HG02610 (cell line): ENCODE measurements around the gene PHLDA2.

Experiments used
- ATAC-seq: cut with Tn5 transposase; IDR thresholded peaks from one replicate; pipeline ENCODE4 v1.9.1; 2021; ENCODE audit warnings: mild to moderate bottlenecking, moderate library complexity; ENCODE audit not compliant: unreplicated experiment

Gene PHLDA2, protein sequence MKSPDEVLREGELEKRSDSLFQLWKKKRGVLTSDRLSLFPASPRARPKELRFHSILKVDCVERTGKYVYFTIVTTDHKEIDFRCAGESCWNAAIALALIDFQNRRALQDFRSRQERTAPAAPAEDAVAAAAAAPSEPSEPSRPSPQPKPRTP

DNA sequence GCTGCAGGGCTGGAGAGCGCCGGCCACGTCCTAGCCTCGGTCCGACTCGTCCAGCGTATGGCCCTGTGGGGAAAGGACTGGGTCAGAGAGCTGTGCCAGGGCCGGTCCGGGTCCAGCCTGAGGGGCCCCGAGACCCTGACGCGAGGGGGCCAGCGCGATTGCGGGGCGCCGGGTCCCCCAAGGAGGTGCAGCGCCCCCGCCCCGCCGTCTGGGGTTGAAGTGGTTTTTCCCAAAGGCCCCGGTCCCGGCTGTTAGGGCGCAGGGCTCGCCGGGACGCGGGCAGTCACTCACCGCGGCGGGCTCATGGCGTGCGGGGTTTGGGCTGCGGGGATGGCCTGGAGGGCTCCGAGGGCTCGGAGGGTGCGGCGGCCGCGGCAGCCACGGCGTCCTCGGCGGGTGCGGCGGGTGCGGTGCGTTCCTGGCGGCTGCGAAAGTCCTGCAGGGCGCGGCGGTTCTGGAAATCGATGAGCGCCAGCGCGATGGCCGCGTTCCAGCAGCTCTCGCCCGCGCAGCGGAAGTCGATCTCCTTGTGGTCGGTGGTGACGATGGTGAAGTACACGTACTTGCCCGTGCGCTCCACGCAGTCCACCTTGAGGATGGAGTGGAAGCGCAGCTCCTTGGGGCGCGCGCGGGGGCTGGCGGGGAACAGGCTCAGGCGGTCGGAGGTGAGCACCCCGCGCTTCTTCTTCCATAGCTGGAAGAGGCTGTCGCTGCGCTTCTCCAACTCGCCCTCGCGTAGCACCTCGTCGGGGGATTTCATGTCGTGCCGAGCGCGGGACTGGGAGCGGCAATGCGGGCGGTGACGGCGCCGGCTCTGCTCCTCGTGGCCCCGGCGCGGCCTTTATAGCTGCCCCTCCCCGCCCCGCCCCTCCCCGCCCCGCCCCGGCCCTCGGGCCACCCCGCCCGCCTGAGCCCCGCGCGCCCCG, at the start of gene PHLDA2:
TSS of gene PHLDA2 (minus strand) at position 816 of the 926 bp plus-strand sequence. CDS start at position 760, 56 bp downstream.
- ATAC-seq, result no peak

DNA sequence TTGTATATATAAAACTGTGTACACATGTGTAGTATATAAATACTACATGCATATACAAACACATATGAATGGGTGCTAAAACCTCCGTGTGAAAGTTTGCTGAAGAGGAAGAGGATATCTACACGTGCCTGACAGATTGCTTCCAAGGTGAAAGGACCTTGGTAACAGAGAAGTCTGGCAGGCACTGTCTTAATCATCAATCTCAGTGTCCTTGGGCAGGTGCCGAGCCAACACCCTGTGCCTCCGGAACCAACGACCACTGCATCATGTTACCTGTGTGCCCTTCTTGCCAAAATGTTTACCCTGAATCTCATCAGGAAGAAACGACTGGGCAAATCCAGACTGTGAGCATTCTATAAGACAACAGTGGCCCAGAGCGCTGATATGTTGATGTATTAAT, 47.9 kb upstream of the PHLDA2 start:
- ATAC-seq, result no peak

DNA sequence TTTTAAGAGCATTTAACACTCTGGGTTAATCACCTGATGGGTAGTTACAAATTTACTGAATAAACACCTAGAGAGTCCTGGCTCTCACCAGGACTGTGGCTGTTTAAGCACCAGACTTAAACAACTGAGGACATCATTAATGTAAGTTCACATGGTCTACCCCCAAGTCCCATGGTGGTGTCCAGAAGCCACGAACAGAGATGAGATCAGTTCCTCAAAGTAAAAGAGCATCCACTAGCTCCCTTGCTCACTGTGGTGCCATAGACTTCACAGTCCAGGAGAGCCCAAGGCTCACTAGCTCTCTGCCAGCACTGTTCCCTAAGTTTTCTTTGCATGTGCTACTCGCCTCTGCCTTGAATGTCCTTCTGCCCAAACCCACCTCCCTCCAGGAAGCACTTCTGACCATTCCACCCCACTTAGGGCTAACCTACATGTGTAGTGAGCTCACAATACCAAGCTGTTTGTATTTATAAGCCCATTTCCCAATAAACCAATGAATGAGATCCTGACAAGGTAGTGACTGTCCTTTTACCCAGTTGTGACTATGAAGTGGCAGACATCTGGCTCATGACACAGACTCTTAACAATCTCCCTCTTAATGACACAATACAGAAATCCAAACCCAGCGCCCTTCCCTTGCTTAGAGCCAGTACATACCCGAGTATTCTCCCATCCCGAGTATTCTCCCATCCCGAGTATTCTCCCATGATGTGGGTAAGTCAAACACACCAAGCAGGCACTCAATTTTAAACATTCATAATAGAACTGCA, 47.3 kb upstream of the PHLDA2 start:
- no peak for ATAC-seq

DNA sequence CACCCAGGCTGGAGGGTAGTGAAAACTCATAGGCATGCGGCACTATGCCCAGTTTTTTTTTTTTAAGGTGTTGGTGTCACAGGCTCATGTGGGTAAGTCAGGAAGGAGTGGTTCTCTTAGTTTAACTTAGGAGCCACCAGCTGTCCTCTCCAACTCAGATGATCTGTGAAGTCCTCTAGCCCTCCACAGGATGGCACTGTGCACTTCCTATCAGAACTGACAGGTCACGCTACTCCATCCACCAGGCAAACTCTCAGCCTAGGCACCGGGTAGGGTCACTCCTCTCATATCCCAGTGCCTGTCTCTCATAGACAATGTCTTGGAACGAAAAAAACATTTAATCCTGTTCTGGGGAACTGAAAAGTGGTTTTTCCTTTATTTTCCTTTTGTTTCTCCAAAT, 46.4 kb upstream of the PHLDA2 start:
- peak; percentile 54 for ATAC-seq

DNA sequence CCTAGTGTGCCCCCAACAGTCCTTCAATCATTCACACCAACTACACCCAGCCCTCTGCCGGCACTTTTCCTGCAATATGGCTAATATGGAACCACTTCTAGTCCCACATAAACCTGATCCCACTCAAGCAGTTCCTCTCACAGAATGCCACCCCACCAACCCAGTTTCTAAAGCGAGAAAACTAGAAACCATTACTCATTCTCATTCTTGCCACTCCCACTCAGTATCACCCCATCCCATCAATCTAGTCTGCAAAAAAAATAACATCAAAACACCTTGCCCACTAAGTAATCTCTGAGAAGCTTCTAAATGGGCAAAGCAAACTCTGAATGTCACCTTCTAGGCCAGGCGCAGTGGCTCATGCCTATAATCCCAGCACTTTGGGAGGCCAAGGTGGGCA, 45.1 kb upstream of the PHLDA2 start:
- ATAC-seq, result no peak

DNA sequence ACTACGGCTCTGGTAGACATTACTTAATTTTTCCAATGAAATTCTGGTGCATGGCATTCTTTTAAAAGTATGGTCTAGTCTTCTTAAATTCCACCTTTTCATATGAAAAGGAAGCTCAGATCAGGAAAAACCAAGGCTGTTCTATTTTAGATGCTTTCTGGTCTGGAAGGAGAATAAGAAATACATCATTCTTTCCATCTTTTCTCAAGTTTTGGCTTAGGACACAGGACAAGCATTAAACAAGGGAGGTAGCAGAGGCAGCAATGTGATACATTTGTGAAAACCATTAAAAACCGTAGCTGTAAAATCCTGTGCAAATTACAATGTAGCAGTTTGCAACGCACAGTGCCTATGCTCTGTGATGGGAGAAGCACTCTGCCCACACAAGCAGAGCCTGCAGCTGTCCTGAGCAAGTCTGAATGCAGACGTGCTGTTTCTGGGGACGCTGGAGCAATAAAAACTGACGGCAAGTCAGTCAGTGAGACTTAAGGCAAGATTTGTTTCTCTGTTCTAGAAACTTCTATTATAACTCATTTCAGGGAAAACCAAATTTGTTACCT, 39.2 kb upstream of the PHLDA2 start:
- no peak for ATAC-seq

DNA sequence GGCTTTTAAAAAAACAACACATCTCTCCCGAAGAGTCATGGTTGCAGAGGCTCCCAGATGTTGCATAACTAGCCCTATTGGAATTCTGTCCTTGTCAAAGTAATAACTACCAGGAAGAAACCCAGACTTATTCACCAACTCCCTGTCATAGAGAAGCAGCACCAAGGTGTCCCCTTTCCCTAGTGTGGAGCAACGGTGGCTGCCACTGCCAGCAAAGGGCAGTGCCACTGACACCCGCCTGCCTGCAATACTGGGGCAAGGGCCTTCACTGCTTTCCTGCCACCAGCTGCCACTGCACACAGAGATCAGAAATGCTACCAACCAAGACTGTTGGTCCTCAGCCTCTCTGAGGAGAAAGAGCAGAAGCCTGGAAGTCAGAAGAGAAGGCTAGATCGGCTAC, 35.6 kb upstream of the PHLDA2 start:
- ATAC-seq, result no peak

DNA sequence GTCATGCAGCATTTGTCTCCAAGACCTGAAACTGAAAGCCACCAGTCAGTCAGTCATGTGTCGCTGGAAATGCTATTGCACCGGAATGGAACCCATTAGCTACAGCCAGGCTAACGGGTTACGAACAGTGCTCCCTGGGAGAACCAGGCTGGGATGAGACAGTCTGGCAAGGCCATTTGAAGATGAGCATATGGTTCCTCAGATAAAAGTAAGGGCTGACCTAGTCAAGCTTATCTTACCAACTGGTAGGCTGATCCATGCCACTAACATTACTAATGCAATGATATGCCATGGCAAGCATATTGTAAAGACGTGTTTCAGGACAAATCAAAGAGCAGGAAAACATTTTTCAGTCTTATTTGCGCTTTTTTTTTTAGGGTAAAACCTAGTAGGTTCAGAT, 34.5 kb upstream of the PHLDA2 start:
- ATAC-seq, result no peak

DNA sequence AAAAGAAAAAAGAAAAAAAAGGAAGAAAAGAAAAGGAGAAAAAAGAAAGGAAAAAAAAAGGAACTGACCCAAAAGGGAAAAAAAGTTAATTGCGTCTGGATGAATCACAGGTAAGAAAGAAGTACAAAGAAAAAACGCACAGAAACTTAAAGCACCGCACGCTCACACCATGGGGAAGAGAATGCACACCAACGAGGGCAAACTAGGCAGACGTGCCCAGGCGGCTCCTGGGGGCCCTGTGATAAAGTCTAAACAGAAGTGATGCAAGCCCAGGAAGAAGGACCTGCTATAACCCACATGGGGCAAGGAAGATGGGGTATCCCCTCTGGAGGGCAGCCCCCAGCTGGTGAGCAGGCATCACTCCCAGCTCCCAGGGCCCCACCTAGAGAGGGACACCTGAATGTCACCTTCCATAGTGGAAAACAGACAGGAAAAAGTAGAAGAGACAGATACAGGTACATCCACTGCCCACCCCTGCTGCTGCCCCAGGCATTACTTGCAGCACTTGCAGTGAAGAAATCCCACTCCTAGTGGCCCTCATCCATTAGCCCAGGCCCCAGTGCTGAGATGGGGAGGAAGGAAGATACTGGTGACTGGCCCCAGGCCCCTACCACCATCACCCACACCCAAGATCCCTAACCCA, 34.0 kb upstream of the PHLDA2 start:
- no peak for ATAC-seq

DNA sequence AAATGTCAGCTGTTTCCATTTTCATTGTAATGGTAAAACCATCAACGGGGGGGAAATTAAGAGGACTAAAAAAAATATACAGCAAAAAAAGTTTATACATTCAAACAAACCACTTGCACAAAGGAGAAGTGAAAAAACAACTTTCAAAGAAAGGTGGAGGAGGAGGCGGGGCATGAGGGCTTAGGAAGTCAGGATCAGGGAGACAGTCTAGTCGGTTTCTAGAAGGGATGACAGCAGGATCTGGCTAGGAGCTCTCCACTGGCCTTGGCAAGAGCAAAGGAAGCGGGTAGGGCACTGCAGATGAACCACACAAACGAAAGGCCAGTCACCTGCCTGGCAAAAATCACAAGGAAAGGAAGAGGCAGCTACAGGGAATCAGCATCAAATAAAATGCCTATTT, 31.9 kb upstream of the PHLDA2 start:
- no peak for ATAC-seq

DNA sequence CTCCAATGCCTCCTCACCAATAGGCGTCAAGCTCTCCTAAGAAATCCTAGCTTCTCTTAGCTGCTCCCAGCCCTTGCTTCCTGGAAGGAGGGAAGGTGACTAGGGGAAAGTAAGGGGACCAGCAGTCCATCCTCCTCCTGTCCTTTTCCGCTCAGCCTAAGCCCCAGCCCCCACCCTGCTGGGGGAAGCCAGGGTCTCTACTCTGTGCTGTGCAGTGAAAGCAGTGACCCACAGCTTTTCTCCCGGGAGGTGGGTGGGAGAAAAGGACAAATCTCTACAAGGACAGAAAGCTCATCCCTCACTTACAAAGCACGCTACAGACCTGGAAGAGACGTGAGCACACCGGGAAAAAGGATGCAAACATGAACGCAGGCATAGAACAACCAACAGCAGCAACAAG, 30.9 kb upstream of the PHLDA2 start:
- no peak for ATAC-seq

DNA sequence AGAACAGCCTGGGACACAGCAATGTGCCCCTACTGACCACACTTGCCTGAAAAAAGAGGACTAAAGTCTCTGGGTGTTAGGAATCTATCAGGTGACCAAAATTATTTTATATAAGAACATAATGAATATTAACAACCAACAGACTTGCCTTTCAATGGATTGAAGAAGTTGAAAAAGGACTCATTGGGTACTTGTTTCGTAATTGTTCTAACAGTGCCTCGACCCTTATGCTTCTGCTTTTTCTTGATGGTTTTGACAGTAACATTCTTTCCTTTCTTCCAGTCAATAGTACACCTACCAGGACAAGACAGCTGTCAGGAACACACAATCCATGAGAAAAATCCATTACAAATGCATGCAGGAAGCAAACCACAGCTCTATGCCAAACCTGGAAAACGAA, 29.0 kb upstream of the PHLDA2 start:
- no peak for ATAC-seq

DNA sequence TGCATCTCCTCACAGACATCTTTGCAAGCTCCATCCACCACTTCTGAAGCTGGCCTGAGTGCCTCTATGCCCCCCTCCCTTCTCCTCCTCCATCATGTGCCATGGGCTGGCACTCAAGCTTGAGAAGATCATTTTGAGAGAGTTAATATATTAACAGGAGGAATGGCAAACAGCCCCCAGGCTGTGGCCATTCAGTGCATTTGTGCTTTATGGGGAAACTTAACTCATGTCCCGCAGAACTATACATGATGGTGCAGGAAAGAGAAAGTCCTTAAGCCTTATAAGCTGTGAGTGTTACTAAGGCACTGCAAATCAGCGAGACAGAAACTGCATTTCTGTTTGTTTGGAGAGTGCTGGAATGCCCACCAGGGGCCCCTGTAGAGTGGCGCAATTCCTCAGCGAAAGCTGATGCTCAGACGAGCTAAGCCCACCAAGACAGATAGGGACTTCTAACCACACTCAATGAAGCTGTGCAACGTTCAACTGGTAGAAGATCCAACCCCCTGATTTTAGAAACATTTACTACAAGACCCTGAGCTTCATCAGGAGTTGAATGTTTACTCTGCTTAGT, 26.8 kb upstream of the PHLDA2 start:
- ATAC-seq, result no peak

DNA sequence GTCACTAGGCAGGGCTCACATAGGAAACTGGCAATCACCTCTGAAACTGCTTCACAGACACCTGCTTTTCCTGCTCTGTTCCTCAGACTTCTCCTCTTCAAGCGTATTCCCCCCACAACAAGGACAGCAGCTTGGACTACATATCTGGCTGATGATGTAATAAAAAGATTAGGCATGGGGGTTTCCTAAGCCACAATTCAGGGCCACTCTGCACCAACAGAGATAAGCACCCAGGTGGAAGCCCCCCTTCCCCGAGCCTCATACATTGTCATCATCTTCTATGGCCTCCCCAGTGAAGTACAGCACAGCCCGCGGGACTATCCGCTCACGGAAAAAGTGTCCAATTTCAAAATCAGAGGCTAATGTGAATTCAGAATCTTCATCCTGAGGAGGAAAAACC, 25.0 kb upstream of the PHLDA2 start:
- no peak for ATAC-seq

DNA sequence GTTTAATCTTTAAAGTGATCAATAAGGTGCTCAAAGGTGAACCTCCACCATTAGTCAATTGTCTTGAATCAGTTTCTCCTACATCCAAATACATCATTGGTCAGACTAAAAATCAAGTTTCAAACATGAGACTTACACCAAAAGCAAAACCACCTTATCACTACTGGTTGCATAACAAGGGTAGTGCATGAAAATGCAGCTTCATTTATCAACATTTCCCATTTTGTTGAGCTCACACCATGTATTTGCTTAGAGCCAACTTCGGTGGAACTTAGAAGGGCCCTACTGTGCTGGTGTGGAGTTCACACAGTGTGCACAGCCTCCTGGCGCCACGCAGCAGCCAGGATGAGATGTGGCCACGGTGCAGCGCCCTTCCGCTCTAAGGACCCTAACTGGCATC, 23.1 kb upstream of the PHLDA2 start:
- ATAC-seq, result no peak

DNA sequence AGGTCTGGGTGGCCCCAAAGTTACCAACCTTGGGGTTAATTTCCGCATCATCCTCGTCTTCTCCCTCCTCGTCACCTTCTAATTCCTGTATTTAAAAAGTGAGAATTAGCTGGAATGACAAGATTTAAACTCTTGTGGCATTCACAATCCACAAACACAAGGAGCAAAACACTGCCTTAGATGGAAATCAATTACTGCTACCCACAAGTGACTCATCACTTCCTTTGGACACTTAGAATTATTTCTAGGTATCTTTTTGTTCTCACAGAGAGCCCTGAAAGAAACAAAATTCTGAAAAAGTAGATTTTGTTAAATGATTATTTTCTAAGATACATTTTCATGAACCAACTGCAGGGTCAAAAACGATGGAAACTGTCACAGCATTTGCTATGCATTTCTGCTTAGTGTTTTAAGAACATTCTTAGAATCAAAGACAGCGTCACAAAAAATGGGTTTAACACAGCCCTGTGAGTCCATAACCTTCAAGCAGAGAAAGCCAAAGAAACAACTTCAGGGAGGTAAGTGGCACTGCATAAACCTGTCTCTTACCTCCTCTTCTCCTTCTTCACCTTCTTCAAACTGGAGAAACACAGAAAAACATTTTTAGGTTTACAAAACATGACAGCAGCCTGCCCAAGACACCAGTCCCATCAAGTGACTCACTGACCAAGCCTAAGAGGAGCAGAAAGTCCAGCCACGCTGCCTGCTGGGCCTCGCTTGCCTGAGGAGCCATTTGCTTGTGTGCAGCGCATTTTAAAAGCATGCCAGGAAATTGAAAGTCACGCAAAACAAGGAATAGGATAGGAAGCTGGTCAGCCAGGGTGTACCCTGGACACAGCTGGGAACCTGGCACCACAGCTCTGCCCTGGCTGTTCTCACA, 22.3 kb upstream of the PHLDA2 start:
- no peak for ATAC-seq

DNA sequence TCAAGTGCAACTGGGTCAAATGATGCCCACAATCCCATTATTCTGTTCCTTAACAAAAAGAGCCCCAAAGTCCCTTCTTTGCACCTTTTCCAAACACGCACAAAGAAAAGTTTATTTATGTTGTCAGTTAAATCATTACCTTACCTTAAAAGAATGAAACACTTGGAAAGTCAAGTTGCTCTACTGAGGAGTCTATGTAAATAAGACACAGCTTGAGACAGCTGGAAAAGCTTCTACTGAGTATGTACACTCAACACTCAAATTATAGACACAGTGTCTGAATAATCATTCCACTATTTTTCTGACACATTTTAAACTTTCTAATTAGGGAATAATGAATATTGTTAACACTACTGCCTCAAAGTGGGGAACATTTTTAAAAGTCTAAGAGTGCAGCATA, 21.6 kb upstream of the PHLDA2 start:
- ATAC-seq, result no peak

DNA sequence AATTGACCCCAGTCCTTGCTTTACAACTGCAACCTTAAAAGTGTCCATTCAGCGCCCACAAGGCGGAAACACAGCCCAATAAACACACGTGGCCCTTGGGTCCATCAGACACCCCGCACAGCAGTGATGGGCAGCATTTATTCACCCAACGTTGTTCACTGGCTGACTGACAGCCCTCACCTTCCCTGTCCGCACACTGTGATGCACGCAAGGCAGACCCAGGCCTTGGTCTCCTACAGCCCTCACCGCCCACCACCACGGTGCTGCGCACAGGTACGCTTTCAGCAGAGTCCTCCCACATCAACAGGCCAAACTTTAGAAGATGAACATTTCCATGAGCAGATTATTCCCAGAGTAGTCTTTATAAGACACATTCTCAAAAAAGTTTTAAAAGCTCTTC, 20.7 kb upstream of the PHLDA2 start:
- no peak for ATAC-seq

DNA sequence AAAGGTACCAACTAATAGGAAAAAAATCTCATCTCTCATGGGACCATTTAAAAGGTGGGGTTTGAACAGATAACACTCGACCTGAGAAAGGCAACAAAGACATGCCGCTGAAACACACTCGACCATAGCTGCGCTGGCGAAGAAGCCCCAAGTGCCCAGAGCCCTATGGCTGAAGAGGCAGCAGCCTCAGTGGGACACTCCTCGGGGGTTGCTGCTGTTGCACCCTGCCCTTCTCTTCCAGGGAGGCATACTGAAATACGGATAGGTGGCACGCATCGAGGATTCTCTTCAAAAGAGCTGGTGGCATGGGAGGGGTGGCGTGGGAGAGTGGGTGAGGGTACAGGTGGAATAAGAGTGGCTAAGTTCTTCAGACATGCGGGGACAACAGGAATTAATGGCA, 18.5 kb upstream of the PHLDA2 start:
- ATAC-seq, result no peak
